Measurements from ENCODE around the gene PRPF18.

- TF ChIP-seq E2F1 (CRISPR knock-in tag; IDR thresholded peaks at IDR 0.05) (no peak), MXD4 (CRISPR knock-in tag; IDR thresholded peaks at IDR 0.05; ENCODE audit: borderline replicate concordance) (no peak)
- TF ChIP-seq, protein P1, sequence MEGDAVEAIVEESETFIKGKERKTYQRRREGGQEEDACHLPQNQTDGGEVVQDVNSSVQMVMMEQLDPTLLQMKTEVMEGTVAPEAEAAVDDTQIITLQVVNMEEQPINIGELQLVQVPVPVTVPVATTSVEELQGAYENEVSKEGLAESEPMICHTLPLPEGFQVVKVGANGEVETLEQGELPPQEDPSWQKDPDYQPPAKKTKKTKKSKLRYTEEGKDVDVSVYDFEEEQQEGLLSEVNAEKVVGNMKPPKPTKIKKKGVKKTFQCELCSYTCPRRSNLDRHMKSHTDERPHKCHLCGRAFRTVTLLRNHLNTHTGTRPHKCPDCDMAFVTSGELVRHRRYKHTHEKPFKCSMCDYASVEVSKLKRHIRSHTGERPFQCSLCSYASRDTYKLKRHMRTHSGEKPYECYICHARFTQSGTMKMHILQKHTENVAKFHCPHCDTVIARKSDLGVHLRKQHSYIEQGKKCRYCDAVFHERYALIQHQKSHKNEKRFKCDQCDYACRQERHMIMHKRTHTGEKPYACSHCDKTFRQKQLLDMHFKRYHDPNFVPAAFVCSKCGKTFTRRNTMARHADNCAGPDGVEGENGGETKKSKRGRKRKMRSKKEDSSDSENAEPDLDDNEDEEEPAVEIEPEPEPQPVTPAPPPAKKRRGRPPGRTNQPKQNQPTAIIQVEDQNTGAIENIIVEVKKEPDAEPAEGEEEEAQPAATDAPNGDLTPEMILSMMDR (IDR thresholded peaks at IDR 0.05): no peak
Measured at GRCh38 chr10:13661256-13661655, 74.5 kb downstream of the PRPF18 start.
